A549 (cell line): ENCODE measurements around the gene OR10D3.

ENCODE experiments used
- CBX8 ChIP-seq: fragments of 200-600 bp; sonication (generic); IDR thresholded peaks from 2 replicates; pipeline ENCODE4 v1.6.1; 2016
- CTCF ChIP-seq: fragments of >200 bp; sonication (Bioruptor Twin); formaldehyde crosslinking; IDR thresholded peaks from 3 replicates; pipeline ENCODE4 v1.5.1; 2016
- EHMT2 ChIP-seq: fragments of 200-600 bp; sonication (generic); IDR thresholded peaks from 2 replicates; pipeline ENCODE4 v1.6.1; 2016; ENCODE audit warnings: antibody characterized with exemption, low read depth, mild to moderate bottlenecking, moderate library complexity
- NR3C1 ChIP-seq: fragments of >200 bp; sonication (Bioruptor Twin); formaldehyde crosslinking; IDR thresholded peaks from 3 replicates; pipeline ENCODE4 v1.6.1; 2017
- PBX3 ChIP-seq: IDR thresholded peaks from 2 replicates; pipeline ENCODE4 v1.6.1; 2012
- REST ChIP-seq: fragments of 200-600 bp; sonication (generic); IDR thresholded peaks from 2 replicates; pipeline ENCODE4 v1.6.1; 2016; ENCODE audit warnings: antibody characterized with exemption, mild to moderate bottlenecking, moderate library complexity
- USF2 ChIP-seq: fragments of 450-650 bp; IDR thresholded peaks from 2 replicates; pipeline ENCODE4 v1.6.1; 2014; ENCODE audit warnings: antibody characterized with exemption

GRCh38 chr11:124190298-124191139 lies 7.4 kb downstream of the OR10D3 start:
- no peak for TF ChIP-seq CTCF
- TF ChIP-seq NR3C1, result no peak
- no peak for TF ChIP-seq REST
- no peak for TF ChIP-seq PBX3
- TF ChIP-seq USF2, result no peak
- no peak for TF ChIP-seq CBX8
- no peak for TF ChIP-seq EHMT2
